GM12878 (cell line): ENCODE results near the gene UFM1. TPM values are rescaled to one million over a fixed set of nuclear protein-coding genes. Genes with fewer than 3 reads are reported as not detected.
A peak's percentile ranks its signal among the peaks of the same experiment; 100 is the strongest.

Experiments
- ATAC-seq: fragments of 200-7000 bp; cut with Tn5 transposase; 3 replicates; pipeline ENCODE4 v1.9.1; 2020; ENCODE audit warnings: mild to moderate bottlenecking, moderate library complexity
- BruUV-seq: library from RNA; stranded (reverse); fragments of 400-500 nt; replicated peaks from 2 replicates; lab custom pipeline; 2021; lab: Mats Ljungman, UMichigan
- CTCF ChIA-PET: fragments of 300-600 bp; sonication (Branson Sonifier 250); formaldehyde crosslinking; extraction: SDS; loops from one replicate; lab custom pipeline; 2021; ENCODE audit warnings: inconsistent platforms; lab: Yijun Ruan, JAX
- POLR2A ChIA-PET: fragments of 350-600 bp; formaldehyde crosslinking; extraction: SDS; loops from one replicate; lab custom pipeline; 2021; ENCODE audit warnings: inconsistent platforms; lab: Charles Lee
- RAD21 ChIA-PET: fragments of 300-600 bp; sonication (Branson Sonifier 250); formaldehyde crosslinking; loops from one replicate; lab custom pipeline; 2023; ENCODE audit warnings: antibody characterized with exemption; ENCODE audit not compliant: unreplicated experiment; lab: Charles Lee
- SMC1A ChIA-PET: fragments of 300-600 bp; sonication (Branson Sonifier 250); formaldehyde crosslinking; loops from one replicate; lab custom pipeline; 2023; ENCODE audit not compliant: unreplicated experiment, uncharacterized antibody; lab: Charles Lee
- DNase-seq: peaks from one replicate; pipeline ENCODE4 v3.0.0-alpha.2; 2011; ENCODE audit warnings: low read depth, low spot score
- FAIRE-seq: peaks from 3 replicates; lab custom pipeline; 2011; peaks lifted over from hg19 to GRCh38; lab: Jason Lieb, UNC
- H2AFZ ChIP-seq: 2 replicates; pipeline ENCODE4 v1.6.0; 2011; ENCODE audit warnings: low read depth, low read length, control low read depth; ENCODE audit not compliant: control insufficient read depth
- H3K27ac ChIP-seq: 2 replicates; pipeline ENCODE4 v1.5.1; 2011; ENCODE audit warnings: control low read depth; ENCODE audit not compliant: control insufficient read depth, insufficient read depth
- H3K27me3 ChIP-seq, 2 experiments: replicated peaks in 1 of 2; 2 replicates each; pipeline versions ENCODE4 v1.6.0 to v1.6.1; 2011; ENCODE audit warnings: low read length in 1 of 2; ENCODE audit not compliant: control insufficient read depth in 2 of 2, insufficient read depth in 2 of 2
- H3K36me3 ChIP-seq, 2 experiments: 2 replicates each; pipeline ENCODE4 v1.5.1; 2011; ENCODE audit warnings: low read length in 1 of 2; ENCODE audit not compliant: control insufficient read depth in 2 of 2, insufficient read depth in 2 of 2
- H3K4me1 ChIP-seq: 2 replicates; pipeline ENCODE4 v1.6.1; 2011; ENCODE audit warnings: mild to moderate bottlenecking, low read length, moderate library complexity, mixed read lengths; ENCODE audit not compliant: control insufficient read depth, insufficient read depth
- H3K4me2 ChIP-seq: 2 replicates; pipeline ENCODE4 v1.6.0; 2011; ENCODE audit warnings: control low read depth; ENCODE audit not compliant: control insufficient read depth, insufficient read depth
- H3K4me3 ChIP-seq: fragments of 200-600 bp; sonication (generic); 2 replicates; pipeline ENCODE4 v1.5.1; 2016
- H3K79me2 ChIP-seq: 2 replicates; pipeline ENCODE4 v1.6.0; 2011; ENCODE audit warnings: low read length; ENCODE audit not compliant: control insufficient read depth, insufficient read depth
- H3K9ac ChIP-seq: 2 replicates; pipeline ENCODE4 v1.8.0; 2011; ENCODE audit warnings: low read length, control low read depth, mixed read lengths; ENCODE audit not compliant: control insufficient read depth, insufficient read depth
- H3K9me3 ChIP-seq: replicated peaks from 3 replicates; pipeline ENCODE4 v1.5.1; 2011; ENCODE audit warnings: mild to moderate bottlenecking, low read length; ENCODE audit not compliant: control insufficient read depth, insufficient read depth
- H4K20me1 ChIP-seq: 2 replicates; pipeline ENCODE4 v1.6.0; 2011; ENCODE audit not compliant: control insufficient read depth, insufficient read depth
- BHLHE40 ChIP-seq, 2 experiments: fragments of 450-650 bp in 1 of 2; IDR thresholded peaks; 2 replicates each; pipeline ENCODE4 v1.6.1; 2011 to 2017; ENCODE audit warnings: low read depth in 2 of 2, borderline replicate concordance in 1 of 2, improper control_type of control experiment in 1 of 2, low read length in 1 of 2, mild to moderate bottlenecking in 1 of 2
- CBX3 ChIP-seq: fragments of 200-600 bp; sonication (generic); IDR thresholded peaks from 2 replicates; pipeline ENCODE4 v1.6.1; 2016; ENCODE audit warnings: low read depth, borderline replicate concordance
- EP300 ChIP-seq, 2 experiments: fragments of 150-350 bp in 1 of 2; IDR thresholded peaks; 2 replicates each; pipeline ENCODE4 v1.6.1; 2011 to 2012; ENCODE audit warnings: low read depth in 2 of 2, low read length in 2 of 2, borderline replicate concordance in 1 of 2, improper control_type of control experiment in 1 of 2, inconsistent platforms in 1 of 2; ENCODE audit not compliant: control insufficient read depth in 1 of 2
- MEF2B ChIP-seq: fragments of 450-650 bp; IDR thresholded peaks from 2 replicates; pipeline ENCODE4 v1.6.1; 2018; ENCODE audit warnings: mild to moderate bottlenecking, moderate library complexity; ENCODE audit not compliant: partially characterized antibody, poor library complexity, severe bottlenecking
- NFYA ChIP-seq: IDR thresholded peaks from 2 replicates; pipeline ENCODE4 v1.6.1; 2011; ENCODE audit warnings: low read depth, mild to moderate bottlenecking, low read length, improper control_type of control experiment, borderline replicate concordance
- NRF1 ChIP-seq: conservative IDR thresholded peaks from 2 replicates; pipeline ENCODE4 v1.6.1; 2011; ENCODE audit warnings: mild to moderate bottlenecking, low read depth, low read length, improper control_type of control experiment
- RAD21 ChIP-seq: IDR thresholded peaks from 2 replicates; pipeline ENCODE4 v1.6.1; 2011; ENCODE audit warnings: mild to moderate bottlenecking, low read depth, low read length, moderate library complexity; ENCODE audit not compliant: insufficient read depth
- SIX5 ChIP-seq: IDR thresholded peaks from 2 replicates; pipeline ENCODE4 v1.6.1; 2011; ENCODE audit warnings: mild to moderate bottlenecking, low read depth, low read length, moderate library complexity; ENCODE audit not compliant: severe bottlenecking
- SPI1 ChIP-seq: IDR thresholded peaks from 2 replicates; pipeline ENCODE4 v1.6.1; 2011; ENCODE audit warnings: low read depth, mild to moderate bottlenecking, low read length, moderate library complexity, borderline replicate concordance; ENCODE audit not compliant: insufficient read depth
- SREBF2 ChIP-seq: IDR thresholded peaks from 2 replicates; pipeline ENCODE4 v1.6.1; 2012; ENCODE audit warnings: mild to moderate bottlenecking, low read length
- ZBED1 ChIP-seq: IDR thresholded peaks from 2 replicates; pipeline ENCODE4 v1.6.1; 2016; ENCODE audit warnings: borderline replicate concordance
- ZSCAN29 ChIP-seq: fragments of 450-650 bp; IDR thresholded peaks from 2 replicates; pipeline ENCODE4 v1.6.1; 2017; ENCODE audit warnings: mild to moderate bottlenecking, moderate library complexity
- WGBS: methylation state at CpG from one replicate; pipeline ENCODE4 v1.1.6; 2016; ENCODE audit warnings: low lambda C conversion rate; ENCODE audit not compliant: insufficient replicate concordance, insufficient coverage; ENCODE audit errors: missing lambda C conversion rate; 5-methylcytosine and 5-hydroxymethylcytosine counted together
- in situ Hi-C: fragments of 300-500 bp; cut with MboI; formaldehyde crosslinking; loops from 9 replicates; pipeline ENCODE4 v1.14.3; 2018; ENCODE audit warnings: mixed read lengths
- intact Hi-C: fragments of 100-400 bp; cut with micrococcal nuclease; formaldehyde crosslinking; loops from one replicate; pipeline ENCODE4 v1.14.2; 2022; ENCODE audit not compliant: unreplicated experiment
- polyA plus RNA-seq, 11 experiments: library from polyadenylated mRNA; depleted of rRNA in 4 of 11; unstranded in 6 of 11; stranded (reverse) in 5 of 11; fragments of >200 nt; fragmentation: Nextera tagmentation in 4 of 11; fragmentation: Illumina TruSeq in 1 of 11; extraction: Ambion mirVana in 4 of 11; extraction: Trizol in 1 of 11; gene quantifications; 1 replicate in 1 of 11; 2 replicates in 10 of 11; pipeline versions ENCODE4 v1.2.1 to v1.2.3, GENCODE V29; 2011 to 2016; ENCODE audit warnings: inconsistent platforms in 2 of 11, missing spikeins in 2 of 11, low read depth in 1 of 11
- total RNA-seq, 4 experiments: library from RNA; depleted of rRNA in 3 of 4; stranded (reverse); fragments of >200 nt in 3 of 4; fragmentation: Illumina TruSeq in 1 of 4; extraction: Trizol in 1 of 4; gene quantifications; 2 replicates each; pipeline versions ENCODE4 v1.2.1 to v1.2.3, GENCODE V29; 2013 to 2021
- TF ChIP-seq, protein P1 (sequence below): fragments of 450-650 bp; IDR thresholded peaks from 2 replicates; pipeline ENCODE4 v1.6.1; 2017; ENCODE audit warnings: mild to moderate bottlenecking, moderate library complexity
- TF ChIP-seq, protein P2 (sequence below): IDR thresholded peaks from 2 replicates; pipeline ENCODE4 v1.6.1; 2011; ENCODE audit warnings: low read depth, mild to moderate bottlenecking, low read length, moderate library complexity, borderline replicate concordance; ENCODE audit errors: extremely low read depth

The UFM1 gene
- total and polyA plus RNA-seq, 10 of the 15 experiments (the other 5 are each of a cell fraction or from before 2014, with no cell fraction given): 40.8 to 96.5 (median 73.8) TPM

DNA sequence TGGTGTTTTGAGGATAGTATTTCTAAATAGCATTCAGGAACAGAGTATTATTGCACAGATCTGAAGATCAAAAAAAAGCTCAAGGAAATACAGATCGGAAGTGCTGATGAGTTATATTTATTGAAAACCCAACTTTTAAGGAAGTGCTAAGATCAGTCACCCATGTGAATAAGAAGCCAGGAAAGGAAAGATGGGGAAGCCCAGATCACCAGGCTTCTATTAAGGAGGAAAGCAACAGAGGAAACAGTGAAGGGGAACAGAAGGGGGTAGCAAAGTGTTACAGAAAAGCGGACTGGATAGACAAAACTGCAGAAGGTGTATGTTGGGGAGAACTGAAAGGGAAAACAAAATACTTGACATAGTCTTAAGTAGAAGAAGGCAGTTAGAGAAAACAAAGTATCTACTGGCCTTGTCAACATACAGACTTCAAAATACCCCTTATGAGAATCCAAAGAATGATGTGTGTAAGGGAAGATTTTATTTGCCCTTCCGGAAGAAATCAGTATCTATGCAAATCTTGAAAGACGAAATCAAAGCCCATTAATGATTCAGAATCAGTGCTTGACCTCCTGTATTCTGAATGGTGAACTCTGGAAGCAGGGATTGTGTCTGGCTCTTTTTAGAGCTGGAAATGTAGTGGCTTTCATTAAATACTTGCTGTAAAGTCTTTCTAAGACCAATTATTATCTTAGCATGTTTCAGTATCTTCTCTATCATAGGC, 12.1 kb downstream of the UFM1 start:
- SMC1A ChIA-PET: interaction anchor here (1.0 to 1.2 kb wide), 2 partner anchors 8 to 11 kb away, joined by 3 to 5 read pairs; no protein-coding TSS in a partner anchor
- TF ChIP-seq CBX3 (no peak), BHLHE40 (IDR thresholded peaks at IDR 0.05; ENCODE audit: borderline replicate concordance in 1 of 2, low read depth in 2 of 2, low read length in 1 of 2) (no peak), SPI1 (peak; percentile 25; the same call in 1 of the 2 replicates), SIX5 (no peak), NFYA (no peak), NRF1 (no peak), ZBED1 (no peak), EP300 (IDR thresholded peaks at IDR 0.05; ENCODE audit: borderline replicate concordance in 1 of 2, control insufficient read depth in 1 of 2, low read depth in 2 of 2, low read length in 2 of 2) (no peak), ZSCAN29 (no peak), SREBF2 (no peak), MEF2B (no peak), RAD21 (peak; percentile 14; the same call in 1 of the 2 replicates)
- TF ChIP-seq, protein P1, sequence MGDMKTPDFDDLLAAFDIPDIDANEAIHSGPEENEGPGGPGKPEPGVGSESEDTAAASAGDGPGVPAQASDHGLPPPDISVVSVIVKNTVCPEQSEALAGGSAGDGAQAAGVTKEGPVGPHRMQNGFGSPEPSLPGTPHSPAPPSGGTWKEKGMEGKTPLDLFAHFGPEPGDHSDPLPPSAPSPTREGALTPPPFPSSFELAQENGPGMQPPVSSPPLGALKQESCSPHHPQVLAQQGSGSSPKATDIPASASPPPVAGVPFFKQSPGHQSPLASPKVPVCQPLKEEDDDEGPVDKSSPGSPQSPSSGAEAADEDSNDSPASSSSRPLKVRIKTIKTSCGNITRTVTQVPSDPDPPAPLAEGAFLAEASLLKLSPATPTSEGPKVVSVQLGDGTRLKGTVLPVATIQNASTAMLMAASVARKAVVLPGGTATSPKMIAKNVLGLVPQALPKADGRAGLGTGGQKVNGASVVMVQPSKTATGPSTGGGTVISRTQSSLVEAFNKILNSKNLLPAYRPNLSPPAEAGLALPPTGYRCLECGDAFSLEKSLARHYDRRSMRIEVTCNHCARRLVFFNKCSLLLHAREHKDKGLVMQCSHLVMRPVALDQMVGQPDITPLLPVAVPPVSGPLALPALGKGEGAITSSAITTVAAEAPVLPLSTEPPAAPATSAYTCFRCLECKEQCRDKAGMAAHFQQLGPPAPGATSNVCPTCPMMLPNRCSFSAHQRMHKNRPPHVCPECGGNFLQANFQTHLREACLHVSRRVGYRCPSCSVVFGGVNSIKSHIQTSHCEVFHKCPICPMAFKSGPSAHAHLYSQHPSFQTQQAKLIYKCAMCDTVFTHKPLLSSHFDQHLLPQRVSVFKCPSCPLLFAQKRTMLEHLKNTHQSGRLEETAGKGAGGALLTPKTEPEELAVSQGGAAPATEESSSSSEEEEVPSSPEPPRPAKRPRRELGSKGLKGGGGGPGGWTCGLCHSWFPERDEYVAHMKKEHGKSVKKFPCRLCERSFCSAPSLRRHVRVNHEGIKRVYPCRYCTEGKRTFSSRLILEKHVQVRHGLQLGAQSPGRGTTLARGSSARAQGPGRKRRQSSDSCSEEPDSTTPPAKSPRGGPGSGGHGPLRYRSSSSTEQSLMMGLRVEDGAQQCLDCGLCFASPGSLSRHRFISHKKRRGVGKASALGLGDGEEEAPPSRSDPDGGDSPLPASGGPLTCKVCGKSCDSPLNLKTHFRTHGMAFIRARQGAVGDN: no peak
- TF ChIP-seq, protein P2, sequence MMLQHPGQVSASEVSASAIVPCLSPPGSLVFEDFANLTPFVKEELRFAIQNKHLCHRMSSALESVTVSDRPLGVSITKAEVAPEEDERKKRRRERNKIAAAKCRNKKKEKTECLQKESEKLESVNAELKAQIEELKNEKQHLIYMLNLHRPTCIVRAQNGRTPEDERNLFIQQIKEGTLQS: no peak
- Histone ChIP-seq H4K20me1 (no peaks in the 10 kb centered on the region), H3K27me3 (no peaks in the 10 kb centered on the region), H3K4me2 (no peak overlapping the region), H2AFZ (no peak overlapping the region), H3K9me3 (no peaks in the 10 kb centered on the region), H3K36me3 (peaks cover 0 to 6% of the 10 kb centered on the region in 2 experiments; a peak in 1 of 4 replicates), H3K79me2 (no peaks in the 10 kb centered on the region), H3K27ac (no peak overlapping the region), H3K9ac (no peak overlapping the region), H3K4me3 (no peak overlapping the region), H3K4me1 (no peaks in the 10 kb centered on the region)
- ATAC-seq (peak; percentile 15; the same call in 1 of the 3 replicates), FAIRE-seq (no peak), DNase-seq (no peak)
- intact Hi-C loops: no loop called here
- RAD21 ChIA-PET: no interaction called here
- POLR2A ChIA-PET: interaction anchor here (2.2 kb wide), 1 partner anchor 11 kb away, joined by 4 read pairs; no protein-coding TSS in a partner anchor
- BruUV-seq: TSS peak; percentile 38
- CTCF ChIA-PET: no interaction called here
- in situ Hi-C loops: loop anchor here (25.0 kb wide), 1 partner anchor 1299 kb away; the partner anchor contains the start of gene SUPT20H
- WGBS: 65% methylated on average over 4 of the region's 4 CpGs
